ENCODE data around the gene SPOCK1. TPM values are rescaled to one million over a fixed set of nuclear protein-coding genes. Genes with fewer than 3 reads are reported as not detected.
"Not testable (repeated sequence)": the region's sequence is repeated elsewhere in the genome, so short reads cannot be mapped to it uniquely, and the experiment has no call there.

The SPOCK1 gene
- total RNA-seq, result 28.6 TPM
- long read RNA-seq, full-length matches to known transcripts, result 1 of 11 reads
- long read RNA-seq, partial matches to known transcripts, result 0 of 11 reads
- long read RNA-seq, other reads (novel, unspliced or antisense), result 10 of 11 reads

- intact Hi-C loops (cut with micrococcal nuclease), result loop anchor here (5.0 to 10.0 kb wide), 2 partner anchors 177 to 694 kb away; no protein-coding TSS in a partner anchor
- peaks cover 76% of the 10 kb centered on the region for H3K27me3 ChIP-seq (ENCODE audit: low read depth)
- H3K4me1 ChIP-seq, result peaks cover 12% of the 10 kb centered on the region
- no peaks in the 10 kb centered on the region for H3K36me3 ChIP-seq
- no peaks in the 10 kb centered on the region for H3K9me3 ChIP-seq (replicated peaks)
- peak within 1 kb of the TSS; percentile 68 for H3K4me3 ChIP-seq
- TF ChIP-seq, protein P1, sequence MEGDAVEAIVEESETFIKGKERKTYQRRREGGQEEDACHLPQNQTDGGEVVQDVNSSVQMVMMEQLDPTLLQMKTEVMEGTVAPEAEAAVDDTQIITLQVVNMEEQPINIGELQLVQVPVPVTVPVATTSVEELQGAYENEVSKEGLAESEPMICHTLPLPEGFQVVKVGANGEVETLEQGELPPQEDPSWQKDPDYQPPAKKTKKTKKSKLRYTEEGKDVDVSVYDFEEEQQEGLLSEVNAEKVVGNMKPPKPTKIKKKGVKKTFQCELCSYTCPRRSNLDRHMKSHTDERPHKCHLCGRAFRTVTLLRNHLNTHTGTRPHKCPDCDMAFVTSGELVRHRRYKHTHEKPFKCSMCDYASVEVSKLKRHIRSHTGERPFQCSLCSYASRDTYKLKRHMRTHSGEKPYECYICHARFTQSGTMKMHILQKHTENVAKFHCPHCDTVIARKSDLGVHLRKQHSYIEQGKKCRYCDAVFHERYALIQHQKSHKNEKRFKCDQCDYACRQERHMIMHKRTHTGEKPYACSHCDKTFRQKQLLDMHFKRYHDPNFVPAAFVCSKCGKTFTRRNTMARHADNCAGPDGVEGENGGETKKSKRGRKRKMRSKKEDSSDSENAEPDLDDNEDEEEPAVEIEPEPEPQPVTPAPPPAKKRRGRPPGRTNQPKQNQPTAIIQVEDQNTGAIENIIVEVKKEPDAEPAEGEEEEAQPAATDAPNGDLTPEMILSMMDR (IDR thresholded peaks at IDR 0.05; ENCODE audit: borderline replicate concordance), result peak; percentile 78
- DNase-seq, result peak; percentile 72
- no peak within 1 kb of the TSS for H3K27ac ChIP-seq (replicated peaks)
Measured at GRCh38 chr5:137498736-137499505, at the start of gene SPOCK1. SPOCK1 (minus strand) TSS chr5:137499326.

GRCh38 chr5:137545956-137546355 is 46.8 kb upstream of the SPOCK1 start:
- Histone ChIP-seq H3K36me3 (no peaks in the 10 kb centered on the region), H3K27ac (replicated peaks) (no peak overlapping the region), H3K9me3 (replicated peaks) (peaks cover 10% of the 10 kb centered on the region), H3K4me1 (no peaks in the 10 kb centered on the region), H3K4me3 (no peak overlapping the region), H3K27me3 (ENCODE audit: low read depth) (peaks cover 17% of the 10 kb centered on the region)
- TF ChIP-seq, protein P1 (IDR thresholded peaks at IDR 0.05; ENCODE audit: borderline replicate concordance), result no peak
- no peak for DNase-seq
- intact Hi-C loops (cut with micrococcal nuclease), result no loop called here

- intact Hi-C loops (cut with micrococcal nuclease); H3K36me3 ChIP-seq; H3K4me3 ChIP-seq; H3K27ac ChIP-seq (replicated peaks); H3K4me1 ChIP-seq; DNase-seq: not testable (repeated sequence)
- Histone ChIP-seq H3K9me3 (replicated peaks) (peaks cover 17% of the 10 kb centered on the region), H3K27me3 (ENCODE audit: low read depth) (peaks cover 23% of the 10 kb centered on the region)
Measured at GRCh38 chr5:137535449-137535848, 36.3 kb upstream of the SPOCK1 start.

- Histone ChIP-seq H3K27ac (replicated peaks) (no peak overlapping the region), H3K9me3 (replicated peaks) (peaks cover 17% of the 10 kb centered on the region), H3K36me3 (no peaks in the 10 kb centered on the region), H3K4me1 (no peaks in the 10 kb centered on the region), H3K4me3 (no peak overlapping the region), H3K27me3 (ENCODE audit: low read depth) (peaks cover 23% of the 10 kb centered on the region)
- TF ChIP-seq, protein P1 (IDR thresholded peaks at IDR 0.05; ENCODE audit: borderline replicate concordance), result no peak
- intact Hi-C loops (cut with micrococcal nuclease), result no loop called here
- no peak for DNase-seq
Measured at GRCh38 chr5:137533963-137534362, 34.8 kb upstream of the SPOCK1 start.

DNA sequence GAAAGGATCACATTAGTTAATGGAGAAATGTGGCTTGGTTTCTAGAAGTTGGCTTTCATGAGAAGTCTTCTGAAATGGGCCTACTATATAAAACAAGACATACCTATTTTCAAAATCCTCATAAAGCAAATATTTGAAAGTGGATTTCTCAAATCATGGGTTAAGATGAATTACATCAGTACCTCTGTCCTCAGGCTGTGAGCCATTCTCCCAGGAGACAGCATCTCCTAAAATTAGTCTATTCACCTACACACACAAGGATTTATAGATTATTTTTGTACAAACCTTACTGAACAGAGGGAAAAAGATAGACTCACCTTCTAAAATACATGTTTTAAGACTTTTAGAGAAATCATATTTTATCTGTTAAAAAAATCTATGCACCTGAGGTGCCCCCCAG is 32.1 kb upstream of the SPOCK1 start:
- no peak for DNase-seq
- H3K4me1 ChIP-seq, result no peaks in the 10 kb centered on the region
- H3K27ac ChIP-seq (replicated peaks), result no peak overlapping the region
- H3K4me3 ChIP-seq, result no peak overlapping the region
- intact Hi-C loops (cut with micrococcal nuclease), result no loop called here
- no peaks in the 10 kb centered on the region for H3K36me3 ChIP-seq
- peaks cover 21% of the 10 kb centered on the region for H3K9me3 ChIP-seq (replicated peaks)
- H3K27me3 ChIP-seq (ENCODE audit: low read depth), result peaks cover 23% of the 10 kb centered on the region
- TF ChIP-seq, protein P1 (IDR thresholded peaks at IDR 0.05; ENCODE audit: borderline replicate concordance), result no peak

GRCh38 chr5:137521246-137521645 is 22.1 kb upstream of the SPOCK1 start:
- no peak overlapping the region for H3K4me3 ChIP-seq
- H3K4me1 ChIP-seq, result no peaks in the 10 kb centered on the region
- H3K27me3 ChIP-seq (ENCODE audit: low read depth), result peaks cover 45% of the 10 kb centered on the region
- H3K27ac ChIP-seq (replicated peaks), result no peak overlapping the region
- TF ChIP-seq, protein P1 (IDR thresholded peaks at IDR 0.05; ENCODE audit: borderline replicate concordance), result no peak
- DNase-seq, result no peak
- no peaks in the 10 kb centered on the region for H3K36me3 ChIP-seq
- intact Hi-C loops (cut with micrococcal nuclease), result no loop called here
- no peaks in the 10 kb centered on the region for H3K9me3 ChIP-seq (replicated peaks)

All from left ventricle myocardium inferior (tissue), 1 donor.